ENCODE measurements around the gene CSTPP1. TPM values are rescaled to one million over a fixed set of nuclear protein-coding genes. Genes with fewer than 3 reads are reported as not detected.
"Not testable (repeated sequence)": the region's sequence is repeated elsewhere in the genome, so short reads cannot be mapped to it uniquely, and the experiment has no call there.

Gene CSTPP1
- total RNA-seq, 6 experiments from 2014 or later = 3.3 to 7.5 (median 4.6) TPM

- intact Hi-C loops (cut with DNase I) = no loop called here
- TF ChIP-seq POLR2A (IDR thresholded peaks at IDR 0.05) = no peak
- no peak for TF ChIP-seq CTCF (IDR thresholded peaks at IDR 0.05)
- Histone ChIP-seq H3K36me3 (no peaks in the 10 kb centered on the region), H3K27me3 (no peaks in the 10 kb centered on the region), H3K4me1 (peaks cover 0 to under 1% (median 0%) of the 10 kb centered on the region in 4 donors), H3K27ac (no peak overlapping the region), H3K4me3 (no peak overlapping the region), H3K9me3 (no peaks in the 10 kb centered on the region)
- WGBS (ENCODE audit: insufficient coverage, low coverage, low lambda C conversion rate, missing lambda C conversion rate) = 76% methylated on average over 5 of the region's 5 CpGs
- ATAC-seq (no peak), DNase-seq (no peak)
Observed at GRCh38 chr11:46953093-46953492, 16.5 kb downstream of the CSTPP1 start.

DNA sequence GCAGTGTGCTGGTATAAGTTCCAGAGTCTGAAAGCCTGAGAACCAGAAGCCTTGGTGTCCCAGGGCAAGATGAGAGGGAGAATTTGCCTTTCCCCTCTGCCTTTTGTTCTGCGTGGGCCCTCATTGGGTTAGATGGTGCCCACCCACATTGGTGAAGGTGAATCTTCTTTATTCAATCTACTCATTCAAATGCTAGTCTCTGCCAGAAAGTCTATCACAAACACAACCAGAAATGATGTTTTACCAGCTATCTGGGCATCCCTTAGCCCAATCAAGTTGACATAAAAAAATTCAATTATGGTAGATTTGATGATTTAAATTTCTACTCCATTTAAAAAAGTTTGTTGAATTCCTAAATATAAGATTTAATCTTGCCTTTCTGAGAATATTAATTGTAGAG lies 22.2 kb downstream of the CSTPP1 start:
- DNase-seq = no peak

GRCh38 chr11:46961041-46961440 lies 24.5 kb downstream of the CSTPP1 start:
- Histone ChIP-seq H3K27me3 (no peaks in the 10 kb centered on the region), H3K9me3 (no peaks in the 10 kb centered on the region), H3K36me3 (no peaks in the 10 kb centered on the region), H3K4me1 (no peaks in the 10 kb centered on the region), H3K27ac (no peak overlapping the region), H3K4me3 (no peak overlapping the region)
- intact Hi-C loops (cut with DNase I) = no loop called here
- 92% methylated on average over 2 of the region's 2 CpGs for WGBS (ENCODE audit: insufficient coverage, low coverage, low lambda C conversion rate, missing lambda C conversion rate)
- no peak for DNase-seq
- TF ChIP-seq CTCF (IDR thresholded peaks at IDR 0.05) (no peak), POLR2A (IDR thresholded peaks at IDR 0.05) (no peak)
- ATAC-seq = no peak

More for the DNA sequence above, 22.2 kb downstream of the CSTPP1 start:
- Histone ChIP-seq H3K4me1 (no peaks in the 10 kb centered on the region), H3K27me3 (no peaks in the 10 kb centered on the region), H3K27ac (no peak overlapping the region), H3K36me3 (no peaks in the 10 kb centered on the region), H3K4me3 (no peak overlapping the region), H3K9me3 (no peaks in the 10 kb centered on the region)
- WGBS (ENCODE audit: insufficient coverage, low coverage, low lambda C conversion rate, missing lambda C conversion rate) = no CpG with 5 or more reads among the region's 1 CpG
- TF ChIP-seq POLR2A (IDR thresholded peaks at IDR 0.05) = no peak
- no peak for TF ChIP-seq CTCF (IDR thresholded peaks at IDR 0.05)
- intact Hi-C loops (cut with DNase I) = no loop called here
- ATAC-seq = no peak

- intact Hi-C loops (cut with DNase I); H3K36me3 ChIP-seq; H3K9me3 ChIP-seq; H3K4me1 ChIP-seq; ATAC-seq; H3K27ac ChIP-seq; H3K4me3 ChIP-seq; DNase-seq; H3K27me3 ChIP-seq: not testable (repeated sequence)
- WGBS (ENCODE audit: insufficient coverage, low coverage, low lambda C conversion rate, missing lambda C conversion rate) = 80% methylated on average over 3 of the region's 3 CpGs
Observed at GRCh38 chr11:46961886-46962285, 25.3 kb downstream of the CSTPP1 start.

- Histone ChIP-seq H3K36me3 (no peaks in the 10 kb centered on the region), H3K27ac (no peak overlapping the region), H3K4me3 (no peak overlapping the region), H3K9me3 (no peaks in the 10 kb centered on the region), H3K27me3 (no peaks in the 10 kb centered on the region), H3K4me1 (no peaks in the 10 kb centered on the region)
- WGBS (ENCODE audit: insufficient coverage, low coverage, low lambda C conversion rate, missing lambda C conversion rate) = 89% methylated on average over 3 of the region's 3 CpGs
- TF ChIP-seq CTCF (IDR thresholded peaks at IDR 0.05) (no peak), POLR2A (IDR thresholded peaks at IDR 0.05) (no peak)
- intact Hi-C loops (cut with DNase I) = no loop called here
- DNase-seq = no peak
- ATAC-seq = no peak
Observed at GRCh38 chr11:46963844-46964243, 27.3 kb downstream of the CSTPP1 start.

All from right lobe of liver (tissue), 6 donors.